K562 (cell line): ENCODE results near the gene TXLNA. TPM values are rescaled to one million over a fixed set of nuclear protein-coding genes. Genes with fewer than 3 reads are reported as not detected.
A peak's percentile ranks its signal among the peaks of the same experiment; 100 is the strongest.

Source experiments
- AFF1 ChIP-seq, 2 experiments: fragments of 450-650 bp; IDR thresholded peaks; 2 replicates each; pipeline ENCODE4 v1.6.1; 2018; ENCODE audit warnings: mild to moderate bottlenecking in 2 of 2, low read depth in 1 of 2; ENCODE audit not compliant: partially characterized antibody in 2 of 2
- FOXP4 ChIP-seq: sonication (generic); formaldehyde crosslinking; IDR thresholded peaks from 2 replicates; pipeline ENCODE4 v1.8.0; 2022; ENCODE audit warnings: mild to moderate bottlenecking, missing genetic modification reagents, borderline replicate concordance
- MBD2 ChIP-seq: sonication (generic); IDR thresholded peaks from 2 replicates; pipeline ENCODE4 v1.6.1; 2016; ENCODE audit warnings: low read depth, borderline replicate concordance
- MYC ChIP-seq, 2 experiments: fragments of 250-450 bp in 1 of 2; sonication (Bioruptor Pico) in 1 of 2; IDR thresholded peaks; 2 replicates each; pipeline versions ENCODE4 v1.5.1 to v1.6.1; 2012 to 2021; ENCODE audit warnings: low read depth in 2 of 2, borderline replicate concordance in 1 of 2, improper control_type of control experiment in 1 of 2, low read length in 1 of 2, mild to moderate bottlenecking in 1 of 2, moderate library complexity in 1 of 2
- PHB ChIP-seq: fragments of 250-450 bp; sonication (Bioruptor Pico); IDR thresholded peaks from 2 replicates; pipeline ENCODE4 v1.5.0; 2021
- RCOR1 ChIP-seq, 2 experiments: IDR thresholded peaks; 2 replicates each; pipeline ENCODE4 v1.6.1; 2012; ENCODE audit warnings: low read depth in 2 of 2, low read length in 2 of 2, borderline replicate concordance in 1 of 2, improper control_type of control experiment in 1 of 2
- SIN3A ChIP-seq, 2 experiments: fragments of 150-350 bp in 1 of 2; IDR thresholded peaks; 2 replicates each; pipeline ENCODE4 v1.6.1; 2011 to 2016; ENCODE audit warnings: borderline replicate concordance in 2 of 2, low read depth in 2 of 2, low read length in 2 of 2, mild to moderate bottlenecking in 2 of 2, moderate library complexity in 2 of 2; ENCODE audit not compliant: control insufficient read depth in 1 of 2
- STAT5A ChIP-seq: IDR thresholded peaks from 2 replicates; pipeline ENCODE4 v1.6.1; 2012; ENCODE audit warnings: low read length, inconsistent platforms, borderline replicate concordance
- ZNF121 ChIP-seq: sonication (generic); formaldehyde crosslinking; conservative IDR thresholded peaks from 2 replicates; pipeline ENCODE4 v1.8.0; 2022; ENCODE audit warnings: missing genetic modification reagents
- ZNF224 ChIP-seq: sonication (generic); formaldehyde crosslinking; IDR thresholded peaks from 2 replicates; pipeline ENCODE4 v1.8.0; 2022; ENCODE audit warnings: mild to moderate bottlenecking, missing genetic modification reagents
- ZNF24 ChIP-seq: fragments of 450-650 bp; IDR thresholded peaks from 2 replicates; pipeline ENCODE4 v1.6.1; 2016
- ZNF3 ChIP-seq: fragments of 250-450 bp; sonication (Bioruptor Pico); IDR thresholded peaks from 2 replicates; pipeline ENCODE4 v1.5.0; 2021; ENCODE audit warnings: mild to moderate bottlenecking, moderate library complexity
- ZNF398 ChIP-seq: fragments of 250-450 bp; sonication (Bioruptor Pico); IDR thresholded peaks from 2 replicates; pipeline ENCODE4 v1.8.0; 2021; ENCODE audit warnings: moderate library complexity, mild to moderate bottlenecking, inconsistent platforms
- ZNF445 ChIP-seq: fragments of 250-450 bp; sonication (Bioruptor Pico); IDR thresholded peaks from 2 replicates; pipeline ENCODE4 v1.4.0; 2020; ENCODE audit warnings: low read depth, mild to moderate bottlenecking, moderate library complexity
- ZSCAN32 ChIP-seq: fragments of 450-650 bp; formaldehyde crosslinking; IDR thresholded peaks from 2 replicates; pipeline ENCODE4 v1.4.0; 2020; ENCODE audit warnings: mild to moderate bottlenecking, moderate library complexity
- polyA plus RNA-seq, 8 experiments: library from polyadenylated mRNA; depleted of rRNA in 4 of 8; stranded (reverse) in 5 of 8; unstranded in 3 of 8; fragments of >200 nt; fragmentation: Nextera tagmentation in 2 of 8; fragmentation: Illumina TruSeq in 1 of 8; extraction: Ambion mirVana in 2 of 8; extraction: Trizol in 1 of 8; gene quantifications; 2 replicates each; pipeline versions ENCODE4 v1.2.1 to v1.2.3, GENCODE V29; 2011 to 2014; ENCODE audit warnings: inconsistent platforms in 1 of 8, missing spikeins in 1 of 8
- total RNA-seq, 7 experiments: library from RNA; depleted of rRNA in 6 of 7; stranded (reverse); fragments of >200 nt in 6 of 7; fragmentation: Illumina TruSeq in 2 of 7; extraction: Trizol in 2 of 7; gene quantifications; 2 replicates each; pipeline versions ENCODE4 v1.2.1 to v1.2.3, GENCODE V29; 2011 to 2021; ENCODE audit warnings: low replicate concordance in 1 of 7

The TXLNA gene
- total and polyA plus RNA-seq, 9 of the 15 experiments (the other 6 are each of a cell fraction or from before 2014, with no cell fraction given) = 9.2 to 54.5 (median 39.3) TPM

- 0 out of 2 replicates have a peak, but pooled peaks have one; percentile 28 for TF ChIP-seq ZNF224
- peak; percentile 44 to 58; a peak in 2 of 4 replicates for TF ChIP-seq SIN3A (IDR thresholded peaks at IDR 0.05; ENCODE audit: borderline replicate concordance in 2 of 2, control insufficient read depth in 1 of 2, low read depth in 2 of 2, low read length in 2 of 2)
- 0 out of 2 replicates have a peak, but pooled peaks have one; percentile 14 for TF ChIP-seq ZSCAN32 (CRISPR knock-in tag)
- TF ChIP-seq MBD2 = peak; percentile 30; the same call in 1 of the 2 replicates
- TF ChIP-seq ZNF445 (CRISPR knock-in tag) = no peak
- TF ChIP-seq RCOR1 (IDR thresholded peaks at IDR 0.05; ENCODE audit: borderline replicate concordance in 1 of 2, low read depth in 2 of 2, low read length in 2 of 2) = 0 out of 4 replicates have a peak, but pooled peaks of 1 of the 2 experiments have one; percentile 16
- TF ChIP-seq ZNF398 (CRISPR knock-in tag) = no peak
- no peak for TF ChIP-seq ZNF24
- peak; percentile 47; the same call in 1 of the 2 replicates for TF ChIP-seq FOXP4 (CRISPR knock-in tag)
- TF ChIP-seq ZNF3 (CRISPR knock-in tag) = no peak
- no peak for TF ChIP-seq PHB (CRISPR knock-in tag)
- peak in 1 of 2 experiments; percentile 36 for TF ChIP-seq AFF1 (IDR thresholded peaks at IDR 0.05; ENCODE audit: low read depth in 1 of 2, partially characterized antibody in 2 of 2)
- no peak for TF ChIP-seq ZNF121 (CRISPR knock-in tag)
- TF ChIP-seq STAT5A = 0 out of 2 replicates have a peak, but pooled peaks have one; percentile 21
- TF ChIP-seq MYC (IDR thresholded peaks at IDR 0.05; ENCODE audit: low read depth, low read length) = peak; percentile 11; the same call in 1 of the 2 replicates
- TF ChIP-seq MYC (CRISPR knock-in tag; IDR thresholded peaks at IDR 0.05; ENCODE audit: borderline replicate concordance, low read depth) = no peak
These were observed 21.8 kb downstream of the TXLNA start (continued) for GRCh38 chr1:32201011-32201855.
